NT2/D1 (cell line): ENCODE data around the gene NUP160.

ENCODE experiments used
- SUZ12 ChIP-seq: IDR thresholded peaks from 2 replicates; pipeline ENCODE4 v1.6.1; 2011; ENCODE audit not compliant: insufficient read length, insufficient read depth; ENCODE audit errors: extremely low read depth
- YY1 ChIP-seq: IDR thresholded peaks from 2 replicates; pipeline ENCODE4 v1.6.1; 2011; ENCODE audit not compliant: insufficient read length, insufficient read depth
- ZNF274 ChIP-seq: IDR thresholded peaks from 2 replicates; pipeline ENCODE4 v1.6.1; 2011; ENCODE audit warnings: mild to moderate bottlenecking, low read depth, low read length

DNA sequence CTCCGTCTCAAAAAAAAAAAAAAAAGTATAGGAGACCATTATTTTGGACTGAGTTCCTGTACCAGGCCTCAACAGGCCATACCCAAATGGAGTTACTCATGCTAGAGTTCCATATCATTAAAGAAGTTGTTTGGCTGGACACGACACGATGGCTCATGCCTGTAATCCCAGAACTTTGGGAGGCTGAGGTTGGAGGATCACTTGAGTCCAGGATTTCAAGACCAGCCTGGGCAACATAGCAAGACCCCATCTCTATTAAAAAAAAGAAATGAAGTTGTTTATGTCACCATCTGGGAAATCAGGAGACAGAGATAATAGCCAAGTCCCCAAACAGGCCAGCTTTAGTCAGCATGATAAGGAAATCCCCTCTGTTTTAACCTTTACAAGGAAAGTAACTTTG lies 74.3 kb downstream of the NUP160 start:
- no peak for TF ChIP-seq ZNF274
- TF ChIP-seq SUZ12 = no peak
- no peak for TF ChIP-seq YY1
